Activated T-cell treated with anti-CD3 and anti-CD28 coated beads, Interleukin-2, amount 50 U/mL, for 1 hour (primary cell): Measurements from ENCODE around the gene NMT1.

Experiments used
- DNase-seq: peaks from one replicate; pipeline ENCODE4 v3.0.0-alpha.2; 2020

The NMT1 gene

DNA sequence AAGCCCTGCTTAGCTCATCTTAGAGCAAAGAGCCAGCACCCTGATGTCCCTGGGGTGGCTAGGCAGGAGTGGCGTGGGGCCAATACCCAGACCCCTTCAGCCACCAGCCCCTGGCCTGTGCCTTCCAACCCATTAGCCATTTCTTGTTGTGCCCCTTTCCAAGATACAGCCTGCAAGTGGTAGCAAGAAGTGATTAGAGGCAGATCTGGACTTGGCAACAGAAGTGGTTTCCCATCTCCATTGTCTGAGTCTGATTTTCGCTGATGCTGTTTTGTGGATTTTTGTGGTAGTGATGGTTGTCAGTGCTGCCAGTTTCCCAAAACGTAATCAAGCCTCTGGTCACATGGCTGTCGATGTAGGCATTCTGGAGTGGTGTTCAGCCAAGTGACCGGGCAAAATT, 45.5 kb downstream of the NMT1 start:
- DNase-seq, result no peak

DNA sequence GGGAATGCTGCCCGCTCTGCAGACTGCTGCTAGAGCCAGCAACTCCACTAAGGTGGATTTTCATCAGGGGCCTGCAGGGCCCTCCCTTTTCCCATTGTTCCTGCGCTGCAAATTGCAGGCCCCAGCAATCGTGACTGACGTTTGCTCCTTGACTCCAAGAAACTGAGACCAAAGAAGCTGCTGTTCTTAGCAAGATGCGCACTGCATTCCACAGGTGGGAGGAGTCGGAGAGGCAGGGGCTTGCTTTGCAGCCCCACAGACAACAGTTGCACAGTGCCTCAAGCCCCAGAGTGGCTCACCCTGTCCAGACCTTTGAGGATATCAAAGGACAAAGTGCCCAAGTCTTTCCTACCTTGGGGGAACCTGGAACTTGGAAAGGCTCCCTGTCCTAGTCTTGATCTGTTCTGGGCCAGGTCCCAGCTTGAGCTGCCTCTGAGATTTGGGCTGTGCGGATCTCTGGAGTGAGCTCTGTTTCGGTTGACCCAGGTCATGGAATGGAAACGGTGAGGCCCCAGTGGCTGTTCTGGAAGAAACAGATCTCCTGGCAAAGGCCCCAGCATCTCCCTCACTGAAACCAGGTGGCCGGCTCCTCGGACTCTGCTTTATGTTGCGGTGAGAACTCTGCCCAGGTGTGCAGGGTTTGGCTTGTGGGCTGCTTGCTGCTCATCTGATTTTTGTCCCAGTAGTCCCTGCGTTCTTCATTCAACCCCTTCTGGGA, 46.3 kb downstream of the NMT1 start:
- DNase-seq, result no peak

DNA sequence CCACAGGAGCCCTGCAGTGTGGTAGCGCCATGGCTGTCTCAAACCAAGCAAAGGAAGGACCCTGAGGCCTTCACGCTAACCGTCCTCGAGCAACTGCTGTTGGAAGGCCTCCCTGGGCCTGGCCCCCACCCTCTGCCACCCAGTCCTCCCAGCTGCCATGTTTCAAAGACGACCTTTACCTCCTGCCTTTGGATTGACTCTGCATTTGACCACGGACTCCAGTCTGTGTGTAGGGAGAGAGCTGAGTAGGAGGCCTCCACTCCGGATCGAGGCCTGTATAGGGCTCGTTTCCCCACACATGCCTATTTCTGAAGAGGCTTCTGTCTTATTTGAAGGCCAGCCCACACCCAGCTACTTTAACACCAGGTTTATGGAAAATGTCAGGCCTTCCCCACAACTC, 46.9 kb downstream of the NMT1 start:
- no peak for DNase-seq

DNA sequence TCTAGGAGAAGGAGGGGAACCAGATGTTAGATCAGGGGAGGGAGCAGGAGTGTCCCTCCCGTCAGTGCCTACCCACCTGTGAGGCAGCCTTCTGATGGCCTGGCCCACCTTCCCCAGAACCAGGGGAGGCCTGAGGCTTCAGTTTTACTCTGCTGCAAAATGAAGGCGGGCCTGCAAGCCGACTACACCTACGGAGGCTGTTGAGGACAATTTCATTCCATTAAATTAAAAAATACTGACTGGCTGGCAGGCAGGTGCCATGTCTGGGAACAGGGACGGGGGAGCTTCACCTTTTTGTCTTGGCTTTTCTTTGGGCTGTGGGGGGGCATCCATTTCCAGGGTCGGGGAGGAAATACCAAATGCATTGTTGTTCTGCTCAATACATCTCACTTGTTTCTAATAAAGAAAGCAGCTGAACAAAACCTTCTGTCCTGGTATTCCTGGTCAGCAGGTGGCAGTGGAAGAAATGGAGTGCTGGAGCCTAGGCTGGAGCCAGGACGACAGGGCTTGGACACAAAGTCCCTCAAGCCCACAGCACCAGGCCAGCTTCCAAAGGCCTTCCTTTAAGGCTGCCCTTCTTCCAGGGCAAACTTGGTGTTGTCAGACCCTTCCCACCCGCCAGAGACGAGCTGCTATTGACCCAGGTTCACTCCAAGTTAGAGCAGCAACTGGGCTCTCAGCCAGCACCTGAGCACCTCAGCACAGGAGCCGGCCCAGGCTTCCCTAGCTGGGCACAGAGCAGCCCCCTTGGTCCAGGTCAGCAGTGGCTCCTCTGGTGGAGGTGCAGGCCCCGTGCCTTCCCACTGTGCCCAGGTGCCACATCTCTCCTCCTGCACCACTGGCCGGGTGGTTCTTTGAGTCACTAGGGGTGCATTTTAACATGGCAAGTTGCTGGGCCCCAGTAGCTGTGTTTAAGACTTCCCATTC, 47.7 kb downstream of the NMT1 start:
- no peak for DNase-seq

DNA sequence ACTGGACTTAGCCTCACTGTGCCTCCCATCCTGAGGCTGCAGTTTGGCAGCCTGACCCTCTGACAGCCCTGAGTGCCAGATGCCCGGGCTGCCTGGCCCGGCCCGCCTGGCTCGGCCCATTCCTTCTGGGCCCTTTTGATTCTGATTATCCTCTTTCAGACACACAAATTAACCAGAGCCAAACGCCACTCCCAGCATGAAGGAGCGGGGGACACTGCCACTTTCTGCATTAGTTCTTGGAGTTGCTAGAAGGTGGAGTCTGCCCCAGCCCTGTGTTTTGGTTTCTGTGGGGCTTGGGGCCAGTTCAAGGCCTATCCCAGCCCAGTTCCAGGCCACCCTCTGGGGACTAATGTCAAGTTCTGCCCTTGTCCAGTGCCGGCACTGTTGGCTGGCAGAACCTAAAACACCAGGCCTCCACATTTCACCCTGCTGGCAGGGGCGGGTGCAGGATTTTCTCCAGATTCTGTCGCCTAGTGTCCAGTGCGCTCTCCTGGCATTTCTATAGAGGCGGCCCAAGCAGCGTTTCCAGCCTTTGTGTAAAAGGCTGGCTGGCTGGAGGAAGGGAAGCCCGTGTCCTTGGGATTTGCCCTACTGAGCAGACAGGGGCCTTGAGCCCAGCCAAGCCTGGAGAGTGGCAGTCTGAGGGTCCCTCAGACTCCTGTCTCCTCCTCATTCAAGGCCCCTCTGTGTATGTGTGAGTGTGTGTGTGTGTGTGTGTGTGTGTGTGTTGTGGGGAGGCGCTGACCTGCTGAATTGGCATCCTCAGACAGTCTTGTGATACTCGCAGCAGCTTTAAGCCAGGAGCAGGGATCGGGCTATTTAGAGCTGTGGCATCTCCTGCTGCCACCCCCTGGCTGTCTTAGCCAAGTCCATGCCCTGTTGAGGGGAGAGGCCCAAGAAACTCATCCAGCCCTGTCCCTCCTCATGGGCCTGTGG, 49.8 kb downstream of the NMT1 start:
- no peak for DNase-seq

DNA sequence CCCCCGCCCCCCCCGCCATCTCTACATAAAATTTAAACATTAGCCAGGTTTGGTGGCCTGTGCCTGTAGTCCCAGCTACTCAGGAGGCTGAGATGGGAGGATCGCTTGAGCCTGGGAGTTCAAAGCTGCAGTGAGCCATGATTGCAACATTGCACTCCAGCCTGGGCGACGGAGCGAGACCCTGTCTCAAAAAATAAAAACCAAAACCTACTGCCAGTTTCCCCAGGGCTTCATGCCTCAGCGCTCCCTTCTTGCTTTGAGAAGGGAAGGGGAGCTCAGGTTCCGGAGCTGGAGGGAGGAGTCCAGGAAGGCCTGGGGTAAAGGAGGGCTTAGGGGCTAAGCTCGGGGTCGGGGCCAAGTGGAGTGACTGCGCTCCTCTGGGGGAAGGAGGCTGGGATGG, 50.7 kb downstream of the NMT1 start:
- DNase-seq, result no peak

DNA sequence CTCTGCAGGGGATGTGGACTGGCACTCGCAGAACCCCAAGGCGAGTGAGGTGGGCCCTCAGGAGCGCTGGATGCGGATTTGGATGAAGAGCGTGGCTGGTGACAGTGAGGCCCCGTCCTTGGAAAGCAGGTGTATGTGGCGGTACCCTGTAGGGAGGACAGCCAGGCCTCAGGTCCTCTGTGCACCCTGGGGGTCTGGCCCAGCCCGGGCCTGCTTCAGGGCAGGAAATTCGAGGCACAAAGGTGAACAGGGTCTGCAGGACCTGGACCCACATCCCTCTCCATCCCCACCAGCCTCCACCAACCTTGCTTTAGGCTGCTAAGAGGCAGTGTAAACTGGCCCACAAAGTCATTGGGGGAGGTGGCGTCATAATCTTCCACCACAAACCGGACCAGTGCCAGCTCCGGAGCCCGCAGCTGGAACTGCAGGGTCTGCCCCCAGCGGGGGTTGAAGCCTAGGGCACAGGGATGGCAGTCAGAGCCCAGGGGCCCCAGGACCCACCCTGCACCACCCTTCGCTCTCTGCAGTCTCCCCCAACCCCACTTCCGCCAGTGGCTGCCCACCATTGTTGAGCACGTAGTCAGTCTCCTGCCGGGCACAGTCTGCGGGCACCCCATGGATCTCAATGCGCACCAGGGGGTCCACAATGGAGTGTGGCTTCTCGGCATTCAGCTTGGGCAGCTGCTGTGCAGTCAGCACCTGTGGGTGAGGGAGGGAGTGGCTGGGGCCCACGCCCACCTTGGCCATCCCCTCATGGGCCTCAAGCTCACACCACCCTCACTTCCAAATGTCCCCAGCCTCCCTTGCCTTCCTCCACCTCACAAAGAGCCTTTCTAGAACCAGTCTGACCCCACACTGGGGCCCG, 51.7 kb downstream of the NMT1 start:
- DNase-seq, result no peak

DNA sequence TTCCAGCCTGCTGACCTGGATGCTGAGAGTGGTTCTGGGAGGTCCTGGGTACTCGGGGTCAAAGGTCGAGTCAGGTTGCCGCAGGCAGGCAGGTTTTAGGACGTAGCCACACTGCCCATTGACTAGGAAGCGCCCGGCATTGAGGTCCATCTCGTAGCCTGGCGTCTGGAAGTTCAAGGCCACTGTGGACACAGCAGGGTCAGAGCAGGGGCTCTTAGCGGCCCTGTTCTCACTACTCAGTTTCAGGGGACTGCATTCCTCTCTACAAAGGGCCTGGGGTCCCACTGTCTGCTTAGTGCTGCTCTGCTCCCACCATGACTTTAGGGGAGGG, 52.3 kb downstream of the NMT1 start:
- DNase-seq, result no peak

DNA sequence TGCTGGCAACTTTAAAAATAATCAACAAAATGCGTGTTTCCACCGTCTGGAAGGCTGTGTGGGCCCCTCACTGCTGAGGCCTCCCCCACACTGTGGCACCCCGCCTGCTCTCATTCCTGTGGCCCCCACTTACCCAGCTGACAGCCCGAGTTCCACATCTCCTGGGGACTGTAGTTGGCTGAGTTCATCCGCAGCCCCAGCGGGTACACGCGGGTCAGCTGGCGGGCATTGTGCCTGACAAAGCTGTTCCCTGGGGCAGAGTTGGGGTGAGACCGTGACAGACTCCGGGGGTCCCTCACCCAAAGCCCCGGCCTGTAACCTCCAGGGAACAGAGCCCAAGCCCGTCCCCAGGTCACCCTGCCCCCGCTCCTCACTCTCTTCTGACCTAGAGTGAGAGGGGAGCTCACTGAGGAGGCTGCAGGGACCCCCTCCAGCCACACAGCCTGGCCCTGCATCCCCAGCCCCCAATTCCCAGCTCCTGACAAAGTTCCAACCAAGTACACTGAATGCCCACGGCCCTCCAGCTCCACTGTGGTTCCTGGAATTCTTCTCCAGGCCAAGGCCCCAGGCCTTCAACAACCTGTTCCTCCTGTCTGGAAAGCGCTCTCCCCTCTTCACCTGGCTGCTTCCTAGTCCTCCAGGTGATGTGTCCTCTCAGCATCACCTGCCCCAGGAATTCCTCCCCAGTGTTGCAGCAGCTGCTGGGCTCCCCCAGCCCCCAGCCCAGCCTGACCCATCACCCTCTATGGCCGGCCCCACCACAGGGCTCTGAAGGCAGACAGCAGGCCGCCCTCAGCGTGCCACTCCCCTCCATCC, 53.2 kb downstream of the NMT1 start:
- DNase-seq, result no peak

DNA sequence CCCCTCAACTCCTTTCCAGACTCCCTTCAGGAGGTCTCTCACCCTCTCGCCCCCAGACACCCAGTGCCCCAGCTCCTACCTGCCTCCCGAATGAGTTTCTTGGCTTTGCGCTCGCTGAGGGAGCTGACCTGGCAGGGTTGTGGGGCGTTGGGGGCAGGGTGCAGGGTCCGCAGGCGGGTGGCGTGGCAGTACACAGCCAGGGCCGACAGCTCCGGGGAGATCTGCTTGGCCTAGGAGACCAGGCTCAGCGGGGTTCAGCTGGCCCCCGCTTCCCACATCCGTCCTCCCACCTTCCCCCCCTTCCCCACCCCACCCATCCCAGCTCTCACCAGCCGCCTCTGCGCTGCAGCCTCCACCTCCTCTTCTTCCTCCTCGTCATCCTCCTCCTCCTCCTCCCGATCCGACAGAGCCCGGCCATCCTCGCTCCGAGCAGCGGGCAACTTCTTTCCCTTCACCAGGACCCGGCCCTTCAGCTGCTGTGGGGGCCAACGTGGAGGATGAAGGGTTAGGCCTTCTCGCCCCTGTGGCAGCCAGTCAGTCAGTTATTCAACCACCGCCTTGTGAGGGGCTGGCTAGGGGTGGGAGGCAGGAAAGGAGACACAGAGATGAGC, 54.0 kb downstream of the NMT1 start:
- DNase-seq, result no peak

DNA sequence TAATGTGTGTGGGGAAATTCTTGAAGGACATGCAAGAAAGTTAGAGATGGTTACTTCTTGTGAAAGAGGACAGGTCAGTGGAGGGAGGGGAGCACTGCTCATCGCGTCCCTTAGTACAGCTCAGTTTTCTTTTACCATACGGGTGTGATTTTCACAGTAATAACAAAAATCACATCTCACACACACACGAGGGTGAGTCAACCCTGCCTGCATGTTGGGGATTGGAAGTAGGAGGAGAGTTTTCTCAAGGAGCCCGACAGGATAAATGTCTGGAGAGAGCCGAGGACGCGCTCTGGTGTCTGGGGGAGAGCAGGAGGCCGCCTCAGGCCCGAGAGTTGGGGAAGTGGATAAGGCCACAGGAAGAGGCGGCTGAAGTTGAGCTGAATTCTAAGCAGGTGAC, 54.8 kb downstream of the NMT1 start:
- no peak for DNase-seq

DNA sequence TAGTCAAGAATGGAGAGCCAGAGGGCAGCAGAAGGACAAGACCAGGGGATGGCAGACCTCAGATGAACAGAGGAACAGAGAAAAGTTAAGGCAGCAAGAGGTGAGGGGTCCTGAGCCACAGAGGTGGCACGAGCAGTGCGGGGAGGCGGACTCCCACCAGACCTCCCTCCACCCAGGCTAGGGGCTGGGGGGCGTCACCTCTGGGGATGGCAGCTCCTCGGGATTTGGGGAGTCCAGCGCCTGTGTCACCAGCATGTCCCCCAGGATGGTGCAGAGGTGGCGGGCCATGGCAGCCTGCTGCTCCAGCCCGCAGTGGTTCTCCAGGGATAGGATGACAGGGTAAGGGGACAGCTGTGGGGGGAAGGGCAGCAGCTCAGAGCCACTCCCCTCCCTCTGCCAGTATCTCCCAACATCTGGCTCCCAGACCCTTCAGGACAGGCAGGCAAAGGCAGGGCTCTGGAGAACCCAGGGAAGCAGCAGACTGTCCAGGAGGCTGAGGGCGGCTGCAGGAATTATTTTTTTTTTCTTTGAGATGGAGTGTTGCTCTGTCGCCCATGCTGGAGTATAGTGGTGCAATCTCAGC, 55.4 kb downstream of the NMT1 start:
- no peak for DNase-seq

DNA sequence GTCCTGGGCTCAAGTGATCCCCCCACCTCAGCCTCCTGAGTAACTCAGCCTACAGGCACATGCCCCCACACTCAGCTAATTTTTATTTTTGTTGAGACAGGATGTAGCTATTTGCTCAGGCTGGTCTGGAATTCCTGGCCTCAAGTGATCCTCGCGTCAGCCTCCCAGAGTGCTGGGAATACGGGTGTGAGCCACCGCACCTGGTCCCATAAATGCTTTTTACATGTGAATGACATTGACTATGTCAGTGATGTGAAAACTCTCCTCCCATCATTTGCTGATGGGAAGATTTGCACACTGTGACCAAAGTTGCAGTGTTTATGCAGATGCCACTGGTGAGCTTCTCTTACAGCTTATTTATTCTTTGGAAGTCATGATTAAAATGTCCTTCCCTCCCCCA, 56.2 kb downstream of the NMT1 start:
- DNase-seq, result no peak

DNA sequence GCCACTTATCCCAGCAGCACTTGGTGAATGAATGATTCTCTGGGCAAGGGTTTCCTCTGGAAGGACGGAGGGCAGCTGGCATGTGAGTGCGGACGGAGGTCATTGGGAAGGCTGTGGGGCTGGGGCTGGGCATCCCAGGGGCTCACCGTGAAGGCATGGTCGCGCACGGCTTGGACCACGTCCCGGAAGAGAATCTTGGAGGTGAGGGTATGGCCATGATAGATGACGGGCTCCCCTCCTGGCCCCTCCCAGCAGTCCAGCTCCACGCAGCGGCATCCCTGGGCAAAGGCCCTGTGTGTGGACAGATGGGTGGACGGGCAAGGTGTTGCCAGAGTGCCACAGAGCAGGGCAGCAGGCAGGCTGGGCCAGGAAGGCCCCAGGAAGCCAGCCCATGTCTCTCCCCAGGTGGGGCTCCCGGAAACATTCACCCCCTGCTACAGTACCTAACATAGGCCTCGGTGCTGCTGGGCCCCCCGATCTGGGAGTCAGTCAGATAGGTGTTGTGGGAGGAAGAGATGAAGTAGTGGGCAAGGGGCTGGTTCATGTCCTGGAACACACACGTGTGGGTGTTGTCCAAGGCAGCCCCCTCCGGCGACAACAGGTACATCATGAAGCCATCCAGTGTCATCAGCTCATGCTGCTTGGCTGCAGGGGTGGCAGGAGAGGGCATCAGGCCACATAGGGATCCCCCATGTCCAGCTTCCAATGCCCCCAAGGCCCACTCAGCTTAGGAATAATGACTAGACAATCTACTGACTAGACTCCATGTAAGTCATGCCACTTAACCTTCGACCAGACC, 56.9 kb downstream of the NMT1 start:
- DNase-seq, result no peak

DNA sequence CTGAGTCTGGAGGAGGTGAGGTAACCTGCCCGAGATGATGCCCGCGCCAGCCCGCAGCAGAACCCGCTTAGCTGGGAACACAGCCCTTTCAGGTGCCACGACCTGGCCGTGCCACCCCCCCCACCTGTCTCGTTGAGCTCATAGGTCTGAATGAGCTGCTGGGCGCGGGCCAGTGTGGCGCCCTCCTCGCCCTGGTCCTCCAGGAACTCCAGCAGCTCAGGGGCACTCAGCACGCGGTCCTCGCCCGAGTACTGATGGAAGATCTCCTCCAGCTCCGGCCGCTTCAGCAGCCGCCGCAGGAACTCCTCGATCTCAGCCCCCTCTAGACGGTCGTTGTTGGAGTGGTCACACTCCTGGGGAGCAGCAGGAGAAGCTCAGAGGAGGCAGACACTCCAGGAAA, 57.6 kb downstream of the NMT1 start:
- DNase-seq, result no peak

DNA sequence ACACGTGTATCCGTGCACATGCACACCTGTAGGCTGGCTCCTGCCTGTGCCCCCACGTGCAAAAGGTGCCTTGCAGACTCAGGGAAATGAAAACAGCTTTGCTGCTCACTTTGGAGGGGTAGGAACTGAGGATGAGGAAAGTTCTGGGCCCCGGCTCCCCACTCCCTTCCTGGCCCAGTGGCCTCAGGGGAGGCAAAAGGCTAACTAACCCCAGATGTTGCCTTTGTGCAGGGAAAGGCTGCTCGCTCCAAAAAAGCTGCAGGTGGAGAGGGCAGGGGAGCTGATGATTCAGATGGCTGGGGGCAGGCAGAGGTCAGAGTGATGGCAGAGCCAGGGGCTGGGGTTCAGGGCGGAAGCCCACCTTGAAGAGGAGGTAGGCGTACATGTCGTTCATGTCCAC, 58.8 kb downstream of the NMT1 start:
- no peak for DNase-seq

DNA sequence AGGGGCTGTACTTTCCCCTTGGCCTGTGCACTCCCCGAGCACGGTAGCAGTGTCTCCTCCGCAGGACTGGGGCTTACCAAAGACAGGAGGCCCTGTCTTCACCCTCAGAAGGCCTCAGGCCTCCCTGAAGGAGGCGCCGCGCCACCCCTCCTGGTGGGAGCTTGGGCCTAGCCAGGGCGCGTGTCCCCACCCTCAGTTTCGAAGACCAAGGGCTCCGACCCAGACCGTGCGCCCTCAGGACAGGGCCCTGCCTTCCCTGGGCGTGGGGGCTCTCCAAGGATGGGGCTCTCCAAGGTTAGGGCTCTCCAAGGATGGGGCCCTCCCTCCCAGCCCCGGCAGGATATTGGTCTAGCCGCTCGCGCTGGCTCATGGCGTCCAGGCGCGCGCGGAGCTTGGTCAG, 59.4 kb downstream of the NMT1 start:
- DNase-seq, result no peak

DNA sequence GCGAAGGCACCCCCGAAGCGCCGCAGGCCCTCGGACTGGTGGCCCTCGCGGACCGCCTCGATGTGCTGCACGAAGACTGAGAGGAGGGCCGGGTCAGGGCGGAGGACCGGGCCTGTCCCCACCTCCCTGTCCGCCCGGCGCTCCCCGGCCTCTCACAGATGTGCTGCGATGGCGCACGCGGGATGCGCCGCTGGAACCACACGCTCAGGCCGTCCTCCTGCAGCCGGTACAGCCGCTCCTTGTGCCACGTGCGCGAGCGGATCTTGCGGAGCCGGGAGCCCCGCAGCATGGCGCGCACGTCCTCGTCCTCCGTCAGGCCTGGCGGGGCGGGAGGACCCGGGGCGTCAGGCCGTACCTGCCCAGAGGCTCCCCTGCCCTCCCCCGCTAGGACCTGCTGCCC, 59.9 kb downstream of the NMT1 start:
- DNase-seq, result no peak

DNA sequence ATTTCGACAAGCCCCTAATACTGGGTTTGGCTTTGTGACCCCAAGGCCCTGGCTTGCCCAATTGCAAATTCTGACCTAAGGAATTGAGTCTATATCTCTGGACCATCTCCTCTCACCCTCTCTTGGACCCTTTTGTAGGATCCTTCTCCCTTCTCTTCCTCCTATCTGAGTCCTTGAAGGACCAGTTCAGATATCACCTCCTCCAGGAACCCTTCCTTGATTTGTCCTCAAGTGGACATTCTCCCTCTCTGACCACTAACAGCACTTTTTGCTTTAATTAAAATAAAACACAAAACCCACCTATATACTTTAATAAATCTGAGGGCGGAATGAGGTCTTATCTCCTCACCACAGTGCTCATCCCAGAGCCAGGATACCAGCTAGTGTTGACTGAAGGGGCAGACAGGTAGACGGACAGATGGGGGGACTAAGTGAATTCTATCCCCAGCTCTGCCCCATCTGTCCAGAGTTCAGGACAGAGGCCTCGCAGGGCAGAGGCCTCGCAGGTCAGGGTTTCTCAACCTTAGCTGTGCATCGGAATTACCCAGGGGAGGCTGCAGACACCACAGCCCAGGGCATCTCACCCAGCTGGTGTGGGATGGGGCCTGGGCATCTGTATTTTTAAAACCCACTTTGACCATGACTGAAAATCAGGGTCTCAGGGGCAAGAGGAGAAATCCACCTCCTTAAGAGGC, 62.1 kb downstream of the NMT1 start:
- DNase-seq, result no peak
